ENCODE measurements around the gene GLIS1. TPM values are rescaled to one million over a fixed set of nuclear protein-coding genes. Genes with fewer than 3 reads are reported as not detected.

GLIS1 gene
- total RNA-seq, 1 experiment from 2014 or later: 0.28 TPM

GRCh38 chr1:53546409-53547155 lies 192.4 kb downstream of the GLIS1 start:
- no peak overlapping the region for H2BK20ac ChIP-seq (ENCODE audit: low read depth, low read length, poor library complexity, severe bottlenecking)
- peaks cover under 1 to 20% of the 10 kb centered on the region in 2 experiments; a peak in 3 of 4 replicates for H3K4me1 Mint-ChIP-seq
- H2AK5ac ChIP-seq (ENCODE audit: insufficient read length, low read length): no peak overlapping the region
- H2BK120ac ChIP-seq (ENCODE audit: low read depth, low read length, poor library complexity, severe bottlenecking): no peak overlapping the region
- H2BK5ac ChIP-seq (ENCODE audit: insufficient read length, low read length): no peak overlapping the region
- H3K79me1 ChIP-seq (ENCODE audit: insufficient read depth, low read depth, low read length, poor library complexity, severe bottlenecking): no peaks in the 10 kb centered on the region
- no peak for TF ChIP-seq CTCF (conservative IDR thresholded peaks at IDR 0.05)
- H2BK15ac ChIP-seq (ENCODE audit: low read depth, low read length): no peak overlapping the region
- H3K9me3 Mint-ChIP-seq: no peaks in the 10 kb centered on the region
- H3K23ac ChIP-seq (ENCODE audit: insufficient read length, low read depth, low read length): no peak overlapping the region
- H4K5ac ChIP-seq (ENCODE audit: insufficient read length, low read depth, low read length): no peak overlapping the region
- H3K27me3 Mint-ChIP-seq (ENCODE audit: low read depth): peaks cover 15% of the 10 kb centered on the region
- no peak overlapping the region for H3K4ac ChIP-seq (ENCODE audit: low read depth, low read length)
- H3K9ac ChIP-seq (ENCODE audit: extremely low read depth, insufficient read length, low read length): no peak overlapping the region
- no peaks in the 10 kb centered on the region for H3K27me3 ChIP-seq (ENCODE audit: insufficient read depth, low read length)
- no peak overlapping the region for H2AFZ ChIP-seq (ENCODE audit: low read length)
- no peaks in the 10 kb centered on the region; a peak in 1 of 7 replicates for H3K36me3 Mint-ChIP-seq (ENCODE audit: insufficient read depth in 1 of 3, low read depth in 3 of 3)
- no peak overlapping the region for H3K14ac ChIP-seq (ENCODE audit: insufficient read depth, low read length)
- H4K91ac ChIP-seq (ENCODE audit: insufficient read length, low read depth, low read length): no peak overlapping the region
- WGBS (ENCODE audit: extremely low coverage, insufficient read length, low lambda C conversion rate): no CpG with 5 or more reads among the region's 13 CpGs
- H3K18ac ChIP-seq (ENCODE audit: insufficient read length, low read depth, low read length): no peak overlapping the region
- H2BK12ac ChIP-seq (ENCODE audit: insufficient read length, low read depth, low read length): no peak overlapping the region
- no peaks in the 10 kb centered on the region for H3K4me1 ChIP-seq (ENCODE audit: insufficient read depth, low read length)
- peak overlapping the region in 1 of 3 experiments; percentile 79; a peak in 2 of 7 replicates for H3K27ac Mint-ChIP-seq
- no peaks in the 10 kb centered on the region for H3K79me2 ChIP-seq (ENCODE audit: insufficient read depth, low read length)
- H3K4me2 ChIP-seq (ENCODE audit: insufficient read depth, insufficient read length, low read length): no peak overlapping the region
- no peaks in the 10 kb centered on the region for H4K20me1 ChIP-seq (ENCODE audit: control insufficient read depth, insufficient read depth, insufficient read length)
- no peak overlapping the region for H3K27ac ChIP-seq (ENCODE audit: insufficient read length, low read depth, low read length)
- no peak overlapping the region for H4K8ac ChIP-seq (replicated peaks; ENCODE audit: insufficient read length, low read depth, low read length)
- H3K9me3 ChIP-seq (ENCODE audit: control insufficient read depth, low read depth, low read length): no peaks in the 10 kb centered on the region
- no peaks in the 10 kb centered on the region for H3K23me2 ChIP-seq (ENCODE audit: insufficient read length, low read depth, low read length, poor library complexity, severe bottlenecking)
- no peak overlapping the region for H3K56ac ChIP-seq (ENCODE audit: insufficient read length, low read depth, low read length)
- H3K4me3 Mint-ChIP-seq: no peak overlapping the region
- DNase-seq: no peak
- H3T11ph ChIP-seq (ENCODE audit: low read length): no peak overlapping the region
